T-helper 2 cell treated with Interferon-gamma antibody and Interleukin-4, amounts not matched to agents 5 μg/mL and 100 μg/mL, for 36 hours (primary cell): Measurements from ENCODE around the gene STX2.
A peak's percentile ranks its signal among the peaks of the same experiment; 100 is the strongest.
"Not testable (repeated sequence)": the region's sequence is repeated elsewhere in the genome, so short reads cannot be mapped to it uniquely, and the experiment has no call there.

Source experiments
- DNase-seq: peaks from one replicate; pipeline ENCODE4 v3.0.0; 2021; ENCODE audit warnings: low spot score
- H3K27ac Mint-ChIP-seq: one replicate; pipeline ENCODE4 v1.8.0; 2021; ENCODE audit warnings: mild to moderate bottlenecking, mixed read lengths
- H3K27me3 Mint-ChIP-seq: one replicate; pipeline ENCODE4 v1.8.0; 2021; ENCODE audit warnings: low read depth, mixed read lengths
- H3K36me3 Mint-ChIP-seq: one replicate; pipeline ENCODE4 v1.8.0; 2021; ENCODE audit warnings: low read depth, mixed read lengths
- H3K4me1 Mint-ChIP-seq: one replicate; pipeline ENCODE4 v1.8.0; 2021; ENCODE audit warnings: low read depth, mixed read lengths
- H3K4me3 Mint-ChIP-seq: one replicate; pipeline ENCODE4 v1.8.0; 2022; ENCODE audit warnings: mild to moderate bottlenecking, moderate library complexity, mixed read lengths
- H3K9me3 Mint-ChIP-seq: one replicate; pipeline ENCODE4 v1.8.0; 2021; ENCODE audit warnings: mixed read lengths

Gene STX2

DNA sequence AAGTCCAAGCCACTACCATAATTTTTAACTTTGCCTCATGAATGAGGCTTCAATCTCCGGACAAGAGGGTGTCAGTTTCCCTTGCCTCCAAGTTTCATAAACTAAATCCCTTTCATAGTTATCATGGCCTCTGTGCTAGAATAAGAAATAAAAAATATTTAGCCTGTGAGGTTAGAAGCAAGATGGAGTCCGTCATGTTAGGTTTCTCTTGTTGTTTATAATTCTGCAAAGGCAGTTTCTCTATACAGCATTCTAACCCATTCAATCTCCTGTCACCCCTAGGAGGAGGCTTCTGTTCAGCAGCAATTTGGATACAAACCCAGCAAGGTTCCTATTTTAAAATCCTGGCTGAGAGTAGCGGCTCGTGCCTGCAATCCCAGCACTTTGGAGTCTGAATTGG is 17.0 kb upstream of the STX2 start:
- Mint-ChIP-seq H3K9me3 (peaks cover 10% of the 10 kb centered on the region), H3K27ac (no peak overlapping the region), H3K4me1 (no peaks in the 10 kb centered on the region), H3K4me3 (no peak overlapping the region), H3K36me3 (peaks cover 4% of the 10 kb centered on the region), H3K27me3 (peaks cover 5% of the 10 kb centered on the region)
- no peak for DNase-seq

DNA sequence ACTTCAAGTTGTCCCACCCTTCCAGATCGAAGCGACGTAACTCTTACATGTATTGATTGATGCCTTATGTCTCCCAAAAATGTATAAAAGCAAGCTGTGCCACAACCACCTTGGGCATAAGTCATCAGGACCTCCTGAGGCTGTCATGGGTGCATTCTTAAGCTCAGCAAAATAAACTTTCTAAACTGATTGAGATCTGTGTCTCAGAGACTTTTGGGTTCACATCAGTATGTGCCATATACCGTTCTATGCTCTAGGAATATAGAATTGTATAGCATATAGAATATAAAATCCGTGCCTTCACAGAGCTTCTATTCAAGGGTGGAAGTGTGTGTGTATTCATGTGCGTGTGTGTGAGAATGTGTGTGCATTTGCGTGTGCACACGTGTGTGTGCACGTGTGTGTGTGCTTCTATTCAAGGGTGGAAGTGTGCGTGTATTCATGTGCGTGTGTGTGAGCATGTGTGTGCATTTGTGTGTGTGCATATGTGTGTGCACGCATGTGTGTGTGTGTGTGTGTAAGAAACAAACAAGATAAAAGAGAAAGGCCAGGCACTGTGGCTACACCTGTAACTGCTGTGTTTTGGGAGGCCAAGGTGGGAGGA is 11.5 kb upstream of the STX2 start:
- Mint-ChIP-seq H3K4me3 (no peak overlapping the region), H3K4me1 (no peaks in the 10 kb centered on the region), H3K27ac (no peak overlapping the region), H3K27me3 (peaks cover 3% of the 10 kb centered on the region), H3K9me3 (no peaks in the 10 kb centered on the region), H3K36me3 (no peaks in the 10 kb centered on the region)
- no peak for DNase-seq

DNA sequence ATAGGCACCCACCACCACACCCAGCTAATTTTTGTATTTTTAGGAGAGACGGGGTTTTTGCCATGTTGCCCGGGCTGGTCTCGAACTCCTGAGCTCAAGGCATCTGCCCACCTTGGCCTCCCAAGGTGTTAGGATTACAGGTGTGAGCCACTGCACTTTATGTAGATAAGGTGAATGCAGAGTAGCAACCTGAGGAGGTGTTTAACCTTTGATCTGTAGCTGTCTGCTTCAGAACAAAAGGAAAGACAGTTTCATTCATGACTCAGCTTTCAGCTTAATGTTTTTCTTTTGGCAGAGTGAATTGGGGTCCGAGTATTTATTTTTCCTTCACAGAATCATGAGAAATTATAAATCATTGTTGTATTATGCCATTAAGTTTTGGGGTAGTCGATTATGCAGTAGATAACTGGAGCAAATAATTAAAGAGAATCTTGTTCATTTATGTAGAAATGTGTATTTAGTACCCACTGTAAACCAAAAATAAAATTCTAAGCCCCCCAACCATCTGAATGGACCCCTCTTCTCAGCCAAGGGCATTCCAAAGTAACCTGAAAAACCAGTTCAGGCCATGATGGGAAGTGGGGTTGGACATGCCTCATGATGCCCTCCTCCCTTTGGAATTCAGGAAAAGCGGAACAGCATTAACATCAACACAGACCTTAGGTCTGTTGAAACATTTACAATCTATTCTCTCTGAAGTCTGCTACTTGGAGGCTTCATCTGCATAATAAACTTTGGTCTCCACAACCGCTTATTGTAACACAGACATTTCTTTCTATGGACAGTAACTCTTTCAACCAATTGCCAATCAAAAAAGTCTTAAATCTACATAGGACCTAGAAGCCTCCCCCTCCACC is 10.7 kb upstream of the STX2 start:
- H3K36me3 Mint-ChIP-seq, result no peaks in the 10 kb centered on the region
- no peak for DNase-seq

DNA sequence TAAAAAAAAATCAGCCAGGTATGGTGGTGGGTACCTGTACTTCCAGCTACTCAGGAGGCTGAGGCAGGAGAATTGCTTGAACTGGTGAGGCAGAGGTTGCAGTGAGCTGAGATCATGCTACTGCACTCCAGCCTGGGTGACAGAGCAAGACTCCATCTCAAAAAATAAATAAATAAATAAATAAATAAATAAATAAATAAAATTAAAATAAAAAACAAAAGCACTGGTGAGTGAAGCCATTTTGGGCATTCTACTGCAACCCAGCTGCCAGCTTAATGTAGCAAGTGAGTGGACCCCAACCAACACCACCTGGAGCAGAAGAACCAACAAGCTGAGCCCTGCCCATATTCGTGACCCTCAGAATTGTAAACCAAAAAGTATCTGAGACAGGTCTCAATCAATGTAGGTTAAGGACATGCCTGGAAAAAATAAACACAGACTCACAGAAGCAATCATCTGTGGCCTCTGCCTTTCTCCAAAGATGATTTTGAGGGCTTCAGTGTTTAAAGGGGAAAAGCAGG is 9.8 kb upstream of the STX2 start:
- DNase-seq, H3K9me3 Mint-ChIP-seq, H3K4me3 Mint-ChIP-seq, H3K4me1 Mint-ChIP-seq, H3K27ac Mint-ChIP-seq, H3K27me3 Mint-ChIP-seq, H3K36me3 Mint-ChIP-seq: not testable (repeated sequence)

More for the DNA sequence above, 10.7 kb upstream of the STX2 start:
- H3K27ac Mint-ChIP-seq, result no peak overlapping the region
- H3K27me3 Mint-ChIP-seq, result peaks cover 3% of the 10 kb centered on the region
- no peaks in the 10 kb centered on the region for H3K4me1 Mint-ChIP-seq
- no peaks in the 10 kb centered on the region for H3K9me3 Mint-ChIP-seq
- no peak overlapping the region for H3K4me3 Mint-ChIP-seq

DNA sequence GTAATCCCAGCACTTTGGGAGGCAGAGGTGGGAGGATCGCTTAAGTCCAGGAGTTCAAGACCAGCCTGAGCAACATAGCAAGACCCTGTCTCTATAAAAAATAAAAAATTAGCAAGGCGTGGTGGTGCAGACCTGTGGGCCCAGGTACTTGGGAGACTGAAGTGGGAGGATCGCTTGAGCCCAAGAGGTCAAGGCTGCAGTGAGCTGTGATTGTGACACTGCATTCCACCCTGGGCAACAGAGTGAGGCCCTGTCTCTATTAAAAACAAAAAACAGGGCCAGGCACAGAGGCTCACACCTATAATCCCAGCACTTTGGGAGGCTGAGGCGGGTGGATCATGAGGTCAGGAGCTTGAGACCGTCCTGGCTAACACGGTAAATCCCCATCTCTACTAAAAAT is 9.1 kb upstream of the STX2 start:
- H3K27ac Mint-ChIP-seq, result not testable (repeated sequence)

DNA sequence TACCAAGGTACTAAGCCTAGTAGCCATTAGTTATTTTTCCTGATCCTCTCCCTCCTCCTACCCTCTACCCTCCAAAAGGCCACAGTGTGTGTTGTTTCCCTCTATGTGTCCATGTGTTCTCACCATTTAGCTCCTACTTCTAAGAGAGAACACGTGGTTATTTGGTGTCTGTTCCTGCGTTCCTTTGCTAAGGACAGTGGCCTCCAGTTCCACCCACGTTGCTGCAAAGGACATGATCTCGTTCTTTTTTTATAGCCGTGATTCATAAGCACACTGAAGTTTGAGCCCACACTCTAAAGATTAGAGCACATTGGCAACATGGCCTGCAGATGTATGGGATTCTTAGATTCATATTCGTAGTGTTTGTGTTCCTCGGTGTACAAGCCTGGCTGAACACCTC is 8.1 kb upstream of the STX2 start:
- Mint-ChIP-seq H3K27me3 (peaks cover 3% of the 10 kb centered on the region), H3K27ac (no peak overlapping the region), H3K4me1 (no peaks in the 10 kb centered on the region)

More for the DNA sequence above, 9.1 kb upstream of the STX2 start:
- H3K9me3 Mint-ChIP-seq, H3K4me3 Mint-ChIP-seq, DNase-seq, H3K4me1 Mint-ChIP-seq, H3K27me3 Mint-ChIP-seq, H3K36me3 Mint-ChIP-seq: not testable (repeated sequence)

DNA sequence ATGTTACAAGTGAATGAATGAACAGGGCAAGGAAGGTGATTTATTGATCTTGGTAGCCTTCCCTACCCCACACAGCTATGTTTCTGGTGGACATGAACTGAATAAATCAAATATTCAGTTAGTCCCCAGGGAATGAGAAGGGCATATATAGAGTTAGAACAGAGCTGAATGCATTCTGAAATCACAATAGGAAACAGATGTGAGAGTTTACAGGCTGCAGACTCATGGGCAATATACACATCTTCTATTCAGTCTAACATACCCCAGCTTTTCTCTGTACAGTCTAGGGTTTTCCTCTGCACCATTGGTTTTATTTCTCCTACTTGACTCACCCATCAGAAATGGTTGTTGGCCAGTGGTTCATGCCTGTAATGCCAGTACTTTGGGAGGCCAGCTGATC is 7.3 kb upstream of the STX2 start:
- H3K4me3 Mint-ChIP-seq, result no peak overlapping the region
- no peaks in the 10 kb centered on the region for H3K9me3 Mint-ChIP-seq
- peaks cover 3% of the 10 kb centered on the region for H3K27me3 Mint-ChIP-seq
- H3K27ac Mint-ChIP-seq, result no peak overlapping the region
- no peaks in the 10 kb centered on the region for H3K36me3 Mint-ChIP-seq
- DNase-seq, result no peak
- H3K4me1 Mint-ChIP-seq, result no peaks in the 10 kb centered on the region

More for the DNA sequence above, 8.1 kb upstream of the STX2 start:
- no peak for DNase-seq
- Mint-ChIP-seq H3K9me3 (no peaks in the 10 kb centered on the region), H3K4me3 (no peak overlapping the region), H3K36me3 (no peaks in the 10 kb centered on the region)

DNA sequence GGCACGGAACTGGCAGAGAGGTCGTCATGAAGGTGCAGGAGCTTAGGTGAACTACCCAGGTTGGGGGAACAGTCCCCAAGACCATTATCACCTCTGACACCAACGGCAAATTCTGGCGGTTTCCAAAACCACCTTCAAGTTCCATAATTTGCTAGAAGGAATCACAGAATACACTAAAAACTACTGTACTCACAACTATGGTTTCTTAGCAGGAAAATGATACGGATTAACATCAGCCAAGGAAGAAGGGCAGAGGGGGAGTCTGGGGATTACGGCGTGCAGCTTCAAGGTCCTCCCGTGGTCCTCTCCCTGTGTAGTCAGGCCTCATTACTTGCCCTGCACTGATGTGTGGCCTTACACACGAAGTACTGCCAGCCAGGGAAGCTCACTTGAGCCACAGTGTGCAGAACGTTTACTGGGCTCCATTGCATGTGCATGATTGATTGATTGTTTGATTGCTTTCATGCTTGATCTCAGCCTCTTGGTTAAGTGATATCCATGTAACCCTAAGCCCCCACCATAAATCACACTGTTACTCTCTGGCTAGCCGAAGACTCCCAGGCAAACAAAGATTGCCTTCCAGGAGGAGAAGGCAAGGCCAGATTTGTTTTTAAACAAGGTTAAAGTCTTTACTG is 837 bp upstream of the STX2 start:
- Mint-ChIP-seq H3K27ac (peak overlapping the region; percentile 79), H3K36me3 (no peaks in the 10 kb centered on the region), H3K9me3 (no peaks in the 10 kb centered on the region), H3K4me3 (peak overlapping the region; percentile 76), H3K4me1 (peaks cover 22% of the 10 kb centered on the region), H3K27me3 (no peaks in the 10 kb centered on the region)
- DNase-seq, result no peak

DNA sequence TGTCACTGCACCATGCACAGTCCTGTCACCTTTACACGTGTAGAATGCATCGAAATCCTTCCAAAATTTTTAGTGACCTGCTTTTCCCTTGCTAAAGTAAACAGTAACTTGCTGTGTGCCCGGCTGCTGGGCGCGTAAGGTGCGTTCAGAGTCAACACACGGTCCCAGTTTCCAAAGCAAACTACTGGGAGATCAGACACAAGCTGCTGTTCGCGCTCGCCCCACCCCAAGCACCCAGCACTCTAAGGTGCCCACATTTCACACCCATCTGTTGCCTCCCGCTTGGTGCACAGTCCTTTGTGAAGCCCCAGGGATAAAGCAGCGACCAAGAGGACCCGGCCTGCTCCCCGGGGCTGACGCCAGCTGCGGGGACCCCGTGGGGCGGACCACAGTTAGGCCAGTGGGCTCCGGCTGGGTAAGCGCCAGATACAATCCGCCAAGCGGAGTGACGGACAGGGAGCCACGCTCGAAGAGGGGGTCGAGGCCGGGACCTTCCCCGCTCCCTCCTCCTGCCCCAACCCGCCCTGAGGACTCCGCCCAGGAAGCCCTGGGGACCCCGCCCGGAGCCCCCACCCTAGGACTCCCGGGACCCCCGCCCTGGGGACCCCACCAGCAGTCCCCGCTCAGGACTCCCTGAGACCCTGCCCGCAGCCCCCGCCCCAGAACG is 633 bp downstream of the STX2 start:
- peak overlapping the region; percentile 90 for H3K4me3 Mint-ChIP-seq
- H3K4me1 Mint-ChIP-seq, result peaks cover 22% of the 10 kb centered on the region
- DNase-seq, result peak; percentile 16
- H3K27ac Mint-ChIP-seq, result peak overlapping the region; percentile 41
- H3K9me3 Mint-ChIP-seq, result no peaks in the 10 kb centered on the region
- H3K36me3 Mint-ChIP-seq, result no peaks in the 10 kb centered on the region
- H3K27me3 Mint-ChIP-seq, result no peaks in the 10 kb centered on the region

DNA sequence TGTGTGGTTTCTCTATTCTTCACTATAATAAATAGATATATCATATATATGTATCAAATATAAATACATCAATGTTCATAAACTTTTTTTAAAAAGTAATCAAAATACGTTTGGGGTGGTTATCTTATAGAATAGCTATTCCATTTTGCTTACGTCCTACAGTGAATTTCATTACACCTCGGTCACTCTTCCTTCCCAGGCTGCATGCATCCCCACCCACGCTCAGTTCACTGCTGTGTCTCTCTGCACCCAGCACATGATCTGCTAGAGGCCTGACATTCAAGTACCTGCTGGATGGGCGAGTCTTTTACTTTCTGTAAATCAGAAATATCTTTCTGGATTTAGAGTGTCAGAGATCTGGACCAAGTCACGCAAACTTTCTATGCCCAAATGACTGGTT is 3.6 kb downstream of the STX2 start:
- DNase-seq, result no peak
- H3K36me3 Mint-ChIP-seq, result no peaks in the 10 kb centered on the region
- no peak overlapping the region for H3K27ac Mint-ChIP-seq
- no peak overlapping the region for H3K4me3 Mint-ChIP-seq
- H3K27me3 Mint-ChIP-seq, result no peaks in the 10 kb centered on the region
- peaks cover 22% of the 10 kb centered on the region for H3K4me1 Mint-ChIP-seq
- no peaks in the 10 kb centered on the region for H3K9me3 Mint-ChIP-seq

DNA sequence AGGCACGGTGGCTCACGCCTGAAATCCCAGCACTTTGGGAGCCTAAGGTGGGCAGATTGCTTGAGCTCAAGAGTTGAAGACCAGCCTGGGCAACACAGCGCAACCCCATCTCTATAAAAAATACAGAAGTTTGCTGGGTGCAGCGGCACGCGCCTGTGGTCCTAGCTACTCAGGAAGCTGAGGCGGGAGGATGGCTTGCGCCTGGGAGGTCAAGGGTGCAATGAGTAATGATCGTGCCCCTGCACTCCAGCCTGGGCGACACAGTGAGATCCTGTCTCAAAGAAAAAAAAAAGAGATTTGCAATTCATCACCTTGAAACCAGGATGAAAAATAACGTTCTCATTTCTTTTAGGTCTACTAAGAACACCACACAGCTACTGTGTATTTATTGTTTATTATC is 4.0 kb downstream of the STX2 start:
- H3K4me3 Mint-ChIP-seq, result no peak overlapping the region
- no peaks in the 10 kb centered on the region for H3K9me3 Mint-ChIP-seq
- no peak for DNase-seq
- no peaks in the 10 kb centered on the region for H3K27me3 Mint-ChIP-seq
- peaks cover 22% of the 10 kb centered on the region for H3K4me1 Mint-ChIP-seq
- no peaks in the 10 kb centered on the region for H3K36me3 Mint-ChIP-seq
- no peak overlapping the region for H3K27ac Mint-ChIP-seq

DNA sequence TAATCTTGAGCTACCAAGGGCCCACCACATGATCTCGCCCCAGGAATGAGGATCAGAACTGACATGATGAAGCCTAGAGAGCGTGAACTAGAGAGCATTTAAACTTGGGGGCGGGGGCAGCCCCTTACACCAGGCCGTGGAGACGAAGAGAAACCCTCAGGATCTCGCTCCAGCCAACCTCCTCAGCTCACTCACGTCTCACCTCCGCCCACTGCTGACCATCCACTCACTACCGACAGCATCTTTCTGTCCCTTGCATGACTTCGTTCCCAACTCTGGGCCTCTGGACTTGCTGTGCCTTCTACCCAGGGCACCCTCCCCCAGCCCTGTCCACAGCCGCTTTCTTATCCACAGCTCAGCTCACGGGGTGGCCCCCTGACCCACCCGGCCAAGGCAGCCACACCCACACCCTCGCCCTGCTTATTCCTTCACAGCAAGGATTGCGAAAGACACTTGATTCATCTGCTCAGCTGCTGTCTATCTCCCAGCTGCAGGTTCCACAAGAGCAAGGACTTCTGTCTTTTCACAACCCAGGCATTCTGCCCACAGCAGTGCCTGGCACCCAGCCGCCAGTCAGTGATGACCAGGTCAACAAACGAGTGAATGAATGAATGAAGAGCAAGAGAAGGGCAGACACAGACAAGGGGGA is 6.4 kb downstream of the STX2 start:
- no peak for DNase-seq
- H3K36me3 Mint-ChIP-seq, result no peaks in the 10 kb centered on the region
- H3K27ac Mint-ChIP-seq, result no peak overlapping the region
- no peak overlapping the region for H3K4me3 Mint-ChIP-seq
- peaks cover 11% of the 10 kb centered on the region for H3K4me1 Mint-ChIP-seq
- no peaks in the 10 kb centered on the region for H3K27me3 Mint-ChIP-seq
- no peaks in the 10 kb centered on the region for H3K9me3 Mint-ChIP-seq

DNA sequence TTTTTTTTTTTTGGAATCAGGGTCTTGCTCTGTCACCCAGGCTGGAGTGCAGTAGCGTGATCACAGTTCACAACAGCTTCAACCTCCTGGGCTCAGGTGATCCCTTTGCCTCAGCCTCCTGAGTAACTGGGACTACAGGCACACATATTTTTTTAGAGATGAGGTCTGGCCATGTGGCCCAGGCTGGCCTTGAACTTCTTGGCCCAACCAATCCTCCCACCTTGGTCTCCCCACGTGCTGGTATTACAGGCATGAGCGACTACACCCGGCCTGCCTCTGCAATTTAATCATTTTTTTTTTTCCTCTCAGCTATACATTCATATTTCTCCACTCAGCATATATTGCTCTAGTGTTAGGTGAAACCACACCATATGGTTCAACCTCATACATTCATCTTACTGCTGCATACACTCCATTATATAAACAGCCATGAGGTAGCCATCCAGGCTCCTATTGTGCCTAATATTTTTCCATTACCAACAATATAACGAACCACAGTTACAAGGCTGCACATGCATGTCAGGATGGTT is 7.1 kb downstream of the STX2 start:
- Mint-ChIP-seq H3K4me3 (no peak overlapping the region), H3K27me3 (no peaks in the 10 kb centered on the region), H3K36me3 (peaks cover 3% of the 10 kb centered on the region), H3K4me1 (peaks cover 16% of the 10 kb centered on the region), H3K9me3 (no peaks in the 10 kb centered on the region), H3K27ac (no peak overlapping the region)
- DNase-seq, result no peak
